Stimulated activated CD4-positive, alpha-beta T cell treated with anti-CD3 and anti-CD28 coated beads, Interleukin-4, amount 100 ng/mL, for 1 hour (primary cell): ENCODE data around the gene MON2.
A peak's percentile ranks its signal among the peaks of the same experiment; 100 is the strongest.
"Not testable (repeated sequence)": the region's sequence is repeated elsewhere in the genome, so short reads cannot be mapped to it uniquely, and the experiment has no call there.

Experiments
- DNase-seq: peaks from one replicate; pipeline ENCODE4 v3.0.0-alpha.2; 2020

Gene MON2

DNA sequence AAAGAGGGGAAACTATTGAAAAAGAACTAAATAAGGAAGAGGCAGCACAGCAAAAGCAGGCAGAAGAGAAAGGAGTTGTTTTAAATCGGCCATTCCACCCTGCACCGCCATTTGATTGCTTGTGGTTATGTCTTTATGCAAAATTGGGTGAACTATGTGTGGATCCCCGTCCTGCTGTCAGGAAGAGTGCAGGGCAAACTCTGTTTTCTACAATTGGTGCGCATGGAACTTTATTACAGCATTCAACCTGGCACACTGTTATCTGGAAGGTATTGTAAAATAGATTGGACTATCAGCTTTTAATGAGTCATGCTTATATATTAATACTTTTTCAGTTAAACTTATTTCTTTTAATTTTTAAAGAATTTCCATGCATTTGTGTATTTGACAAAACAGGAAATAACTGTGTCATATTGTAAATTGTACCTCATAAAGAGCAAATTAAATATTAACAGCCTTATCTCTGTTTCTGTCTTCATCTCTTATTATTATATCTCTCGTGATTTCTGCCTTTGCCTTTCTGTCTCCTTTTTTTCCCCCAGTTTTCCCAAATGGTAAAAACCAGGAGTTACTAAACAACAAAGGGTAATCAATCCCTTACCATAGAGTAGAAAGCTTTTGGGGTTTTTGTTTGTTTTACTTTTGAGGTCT lies 86.4 kb downstream of the MON2 start:
- no peak for DNase-seq

GRCh38 chr12:62559366-62559765 lies 92.7 kb downstream of the MON2 start:
- DNase-seq, result not testable (repeated sequence)

DNA sequence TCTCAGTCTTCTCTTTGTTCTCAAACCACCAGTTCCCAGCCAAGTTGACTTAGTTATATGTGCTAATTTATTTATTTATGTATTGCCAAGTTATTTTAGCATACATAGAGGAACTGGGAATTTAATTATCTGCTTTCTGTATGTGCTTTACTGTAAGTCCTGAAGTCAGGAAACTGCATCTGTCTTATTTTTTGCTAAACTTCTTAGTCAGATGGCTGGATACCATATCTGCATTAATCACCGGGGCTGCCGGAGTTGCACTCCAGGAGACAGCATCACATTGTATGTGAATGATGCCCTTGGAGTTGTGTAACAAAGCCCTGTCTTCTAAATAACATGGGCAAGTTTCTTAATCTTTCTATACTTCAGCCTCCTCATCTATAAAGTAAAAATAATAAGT lies 96.2 kb downstream of the MON2 start:
- no peak for DNase-seq

DNA sequence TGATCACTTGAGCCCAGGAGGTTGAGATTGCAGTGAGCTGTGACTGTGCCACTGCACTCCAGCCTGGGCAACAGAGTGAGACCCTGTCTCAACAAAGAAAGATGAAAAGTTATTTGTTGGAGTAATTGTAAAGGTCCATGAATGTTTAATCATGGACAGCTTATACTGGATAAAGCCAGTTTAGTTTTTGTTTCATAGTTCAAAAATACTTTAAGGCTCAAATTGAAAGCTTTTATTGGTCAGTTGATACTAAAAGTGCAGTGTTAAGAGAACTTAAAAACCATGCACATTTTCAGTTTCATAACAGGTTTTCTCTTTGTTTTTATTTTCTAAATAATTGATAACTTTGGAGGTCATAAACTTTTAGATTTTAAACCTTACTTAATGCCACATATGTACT lies 108.4 kb downstream of the MON2 start:
- DNase-seq, result no peak

DNA sequence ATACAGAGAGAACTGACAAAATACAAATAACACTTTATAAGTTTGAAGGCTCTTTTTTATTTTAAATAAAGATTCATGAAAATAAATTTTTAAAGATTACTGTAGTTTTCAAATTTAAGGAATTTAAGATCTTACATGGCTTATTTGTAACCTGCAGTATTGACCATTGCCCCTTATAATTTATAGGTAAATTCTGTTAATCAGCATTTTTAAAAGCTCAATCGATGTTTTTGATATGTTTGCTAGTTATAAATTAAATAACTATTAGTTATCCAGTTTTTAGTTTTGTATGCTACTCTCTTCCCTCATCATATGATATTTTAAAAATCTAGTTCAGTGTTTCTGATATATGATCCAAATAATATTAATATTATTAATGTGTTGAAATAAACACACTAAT lies 109.9 kb downstream of the MON2 start:
- DNase-seq, result no peak

DNA sequence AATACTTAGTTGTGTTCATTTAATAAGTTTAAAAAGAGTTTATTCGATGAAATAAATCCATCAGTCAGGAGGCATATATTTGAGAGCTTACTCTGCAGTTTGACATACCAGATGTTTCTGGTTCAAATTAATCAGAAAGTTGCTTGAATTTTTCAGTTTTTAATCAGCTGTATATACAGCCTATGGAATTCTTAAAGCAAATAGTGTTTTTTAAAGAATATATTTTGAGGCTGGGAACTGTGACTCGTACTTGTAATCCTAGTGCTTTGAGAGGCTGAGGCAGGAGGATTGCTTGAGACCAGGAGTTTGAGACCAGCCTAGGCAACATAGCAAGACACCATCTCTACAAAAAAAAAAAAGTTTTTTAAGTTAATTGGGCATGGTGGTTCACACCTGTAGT lies 112.1 kb downstream of the MON2 start:
- DNase-seq, result no peak

GRCh38 chr12:62581288-62582064 lies 114.8 kb downstream of the MON2 start:
- DNase-seq, result no peak

DNA sequence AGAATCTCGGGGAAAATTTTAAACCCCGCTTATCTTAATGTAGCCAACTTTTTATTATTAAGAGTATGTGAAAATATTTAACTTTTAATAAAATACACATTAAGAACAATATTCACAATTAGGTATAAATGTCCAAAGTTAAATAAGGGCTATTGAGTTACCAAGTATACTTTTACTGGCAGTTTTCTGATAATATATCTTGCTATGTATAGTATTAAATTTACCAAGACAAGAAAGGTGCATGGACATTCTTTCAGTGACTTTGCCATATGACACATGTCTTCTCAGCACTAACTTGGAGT lies 115.4 kb downstream of the MON2 start:
- DNase-seq, result no peak

- DNase-seq, result no peak
These were observed 118.0 kb downstream of the MON2 start for GRCh38 chr12:62584619-62585018.

DNA sequence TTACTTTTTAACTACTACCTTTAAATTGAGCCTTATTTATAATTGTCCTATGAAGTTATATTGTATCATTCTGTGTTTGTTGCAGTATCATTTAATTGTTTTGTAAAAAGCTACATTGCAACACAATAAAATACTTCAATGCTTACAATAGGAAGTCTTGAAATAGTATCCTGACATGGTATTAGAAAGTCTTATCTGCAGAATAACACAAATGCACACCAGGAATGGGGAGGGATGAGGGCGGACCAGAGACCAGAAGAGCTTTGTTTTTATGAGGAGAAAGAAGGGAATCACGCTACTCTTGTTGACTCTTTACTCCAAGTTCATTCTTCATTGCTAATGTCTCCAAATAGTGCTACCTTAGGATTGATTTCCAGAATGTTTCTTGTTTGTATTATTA lies 120.2 kb downstream of the MON2 start:
- DNase-seq, result no peak

- no peak for DNase-seq
These were observed 122.3 kb downstream of the MON2 start for GRCh38 chr12:62588916-62589315.

GRCh38 chr12:62597253-62597652 lies 130.6 kb downstream of the MON2 start:
- DNase-seq, result no peak

DNA sequence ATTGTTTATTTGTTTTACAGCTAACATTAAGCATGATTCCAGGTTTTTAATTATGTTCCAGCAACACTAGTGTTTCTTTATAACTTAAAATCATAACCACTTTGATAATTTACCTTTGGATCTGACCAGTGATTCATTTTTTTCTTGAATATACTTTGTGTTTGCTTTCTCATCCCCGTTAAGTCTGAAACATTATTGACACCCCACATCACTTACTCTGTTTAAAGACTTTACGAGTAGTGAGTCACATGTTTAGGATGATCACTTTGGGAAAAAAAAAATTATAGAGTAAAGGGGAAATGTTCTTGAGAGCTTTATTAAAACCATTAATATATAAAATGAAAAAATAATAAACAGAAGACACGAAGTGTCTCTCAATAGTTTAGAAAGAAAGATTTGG lies 132.2 kb downstream of the MON2 start:
- no peak for DNase-seq

- no peak for DNase-seq
These were observed 133.3 kb downstream of the MON2 start for GRCh38 chr12:62599854-62600437.

DNA sequence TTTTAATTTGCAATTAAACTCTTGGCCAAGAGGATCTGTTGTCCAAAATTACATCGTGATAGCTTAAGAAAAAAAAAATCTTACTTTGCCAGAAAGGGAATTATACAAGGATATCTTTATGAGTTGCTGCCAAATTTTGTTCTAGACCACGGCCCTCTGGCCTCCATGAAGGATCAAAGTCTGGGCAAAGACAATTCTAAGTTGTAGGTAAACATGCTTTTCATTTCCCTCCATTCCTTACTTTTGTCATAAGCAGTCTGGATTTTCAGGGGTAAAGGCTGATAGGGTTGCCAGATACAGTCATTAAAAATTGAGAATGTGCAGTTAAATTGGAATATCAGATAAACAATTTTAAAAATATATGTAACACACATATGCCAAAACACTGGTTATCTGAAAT lies 135.1 kb downstream of the MON2 start:
- no peak for DNase-seq

DNA sequence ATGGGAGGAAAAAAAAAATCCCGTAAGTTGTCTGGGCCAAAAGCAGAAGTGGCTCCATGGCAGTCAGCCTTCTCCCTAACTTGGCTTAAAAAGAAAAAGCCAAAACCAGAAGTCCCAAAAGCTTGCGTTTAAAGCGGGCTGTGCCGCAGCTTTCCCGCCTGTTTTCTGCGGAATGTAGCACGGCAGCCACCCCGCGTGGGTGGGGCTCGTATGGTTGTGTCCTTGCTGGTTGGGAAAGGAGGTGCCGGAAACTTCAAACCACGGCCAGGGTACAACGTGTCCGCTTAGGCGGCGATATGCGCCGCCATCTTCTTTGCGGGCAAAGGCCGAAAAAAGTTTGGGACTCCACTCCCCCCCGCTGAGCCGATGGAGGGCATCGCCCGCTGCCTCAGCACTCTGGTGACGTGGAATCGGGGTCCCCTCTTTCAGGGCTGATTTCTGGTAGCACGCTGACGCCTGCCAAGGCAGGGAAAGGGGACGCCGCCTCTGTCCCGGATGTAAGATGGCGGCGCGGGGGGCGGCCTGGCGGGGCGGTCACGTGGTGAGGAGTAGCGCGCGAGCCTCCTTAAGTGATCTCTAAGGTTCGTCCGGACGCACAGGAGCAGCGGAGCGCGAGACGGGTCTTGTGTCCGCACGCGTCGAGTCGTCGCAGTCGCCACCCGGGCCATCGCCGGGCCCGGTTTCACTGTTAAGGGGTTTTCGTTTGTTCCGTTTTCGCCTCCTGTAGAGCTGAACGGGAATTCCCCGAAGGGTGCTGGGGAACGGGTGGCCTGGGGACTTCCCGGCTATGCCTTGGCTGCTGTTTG lies 135.8 kb downstream of the MON2 start:
- DNase-seq, result peak; percentile 82

- peak; percentile 75 for DNase-seq
These were observed 136.6 kb downstream of the MON2 start for GRCh38 chr12:62603061-62603810.

- DNase-seq, result no peak
These were observed 137.1 kb downstream of the MON2 start for GRCh38 chr12:62603811-62604098.

GRCh38 chr12:62604373-62604772 lies 137.7 kb downstream of the MON2 start:
- no peak for DNase-seq

DNA sequence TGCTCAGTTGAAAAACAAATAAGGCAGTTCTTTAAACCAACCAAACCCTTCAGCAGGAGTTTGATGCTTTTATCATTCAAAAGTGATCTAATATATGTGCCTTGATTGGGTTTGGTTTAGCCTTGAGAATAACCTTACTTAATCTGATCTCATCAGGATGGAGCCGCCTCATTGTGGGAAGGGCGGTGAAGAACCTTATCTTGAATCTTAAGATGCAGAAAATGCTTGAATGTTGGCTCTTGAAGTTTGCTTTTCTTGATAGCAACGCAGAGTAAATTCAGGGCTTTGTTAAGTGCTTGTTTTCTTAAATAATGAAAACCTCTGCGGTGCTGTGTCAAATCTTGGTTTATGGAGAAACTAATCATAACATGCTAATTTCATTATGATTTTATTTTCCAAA lies 138.2 kb downstream of the MON2 start:
- no peak for DNase-seq

- no peak for DNase-seq
These were observed 139.4 kb downstream of the MON2 start for GRCh38 chr12:62605981-62606380.

DNA sequence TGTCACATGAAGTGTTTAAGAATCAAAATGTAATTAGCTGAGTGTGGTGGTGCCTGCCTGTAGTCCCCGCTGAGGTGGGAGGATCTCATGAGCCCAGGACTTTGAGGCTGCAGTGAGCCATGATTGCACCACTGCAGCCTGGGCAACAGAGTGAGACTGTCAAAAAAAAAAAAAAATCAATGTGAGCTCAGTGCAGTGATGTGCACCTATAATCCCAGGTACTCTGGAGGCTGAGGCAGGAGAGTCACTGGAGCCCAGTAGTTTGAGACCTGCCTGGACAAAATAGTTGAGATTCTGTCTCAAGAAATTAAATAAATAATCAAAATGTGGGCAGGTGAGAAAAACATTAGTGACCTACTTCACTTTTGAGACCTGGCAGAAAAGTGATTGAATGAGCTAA lies 140.0 kb downstream of the MON2 start:
- DNase-seq, result no peak

GRCh38 chr12:62613081-62613480 lies 146.5 kb downstream of the MON2 start:
- no peak for DNase-seq
